GM12878 (cell line): ENCODE measurements around the gene KRI1. TPM values are rescaled to one million over a fixed set of nuclear protein-coding genes. Genes with fewer than 3 reads are reported as not detected.

Source experiments
- ATAC-seq: fragments of 200-7000 bp; cut with Tn5 transposase; 3 replicates; pipeline ENCODE4 v1.9.1; 2020; ENCODE audit warnings: mild to moderate bottlenecking, moderate library complexity
- BruUV-seq: library from RNA; stranded (reverse); fragments of 400-500 nt; replicated peaks from 2 replicates; lab custom pipeline; 2021; lab: Mats Ljungman, UMichigan
- CTCF ChIA-PET: fragments of 300-600 bp; sonication (Branson Sonifier 250); formaldehyde crosslinking; extraction: SDS; loops from one replicate; lab custom pipeline; 2021; ENCODE audit warnings: inconsistent platforms; lab: Yijun Ruan, JAX
- POLR2A ChIA-PET: fragments of 350-600 bp; formaldehyde crosslinking; extraction: SDS; loops from one replicate; lab custom pipeline; 2021; ENCODE audit warnings: inconsistent platforms; lab: Charles Lee
- RAD21 ChIA-PET: fragments of 300-600 bp; sonication (Branson Sonifier 250); formaldehyde crosslinking; loops from one replicate; lab custom pipeline; 2023; ENCODE audit warnings: antibody characterized with exemption; ENCODE audit not compliant: unreplicated experiment; lab: Charles Lee
- SMC1A ChIA-PET: fragments of 300-600 bp; sonication (Branson Sonifier 250); formaldehyde crosslinking; loops from one replicate; lab custom pipeline; 2023; ENCODE audit not compliant: unreplicated experiment, uncharacterized antibody; lab: Charles Lee
- DNase-seq: peaks from one replicate; pipeline ENCODE4 v3.0.0-alpha.2; 2011; ENCODE audit warnings: low read depth, low spot score
- FAIRE-seq: peaks from 3 replicates; lab custom pipeline; 2011; peaks lifted over from hg19 to GRCh38; lab: Jason Lieb, UNC
- H2AFZ ChIP-seq: 2 replicates; pipeline ENCODE4 v1.6.0; 2011; ENCODE audit warnings: low read depth, low read length, control low read depth; ENCODE audit not compliant: control insufficient read depth
- H3K27ac ChIP-seq: 2 replicates; pipeline ENCODE4 v1.5.1; 2011; ENCODE audit warnings: control low read depth; ENCODE audit not compliant: control insufficient read depth, insufficient read depth
- H3K27me3 ChIP-seq, 2 experiments: replicated peaks in 1 of 2; 2 replicates each; pipeline versions ENCODE4 v1.6.0 to v1.6.1; 2011; ENCODE audit warnings: low read length in 1 of 2; ENCODE audit not compliant: control insufficient read depth in 2 of 2, insufficient read depth in 2 of 2
- H3K36me3 ChIP-seq, 2 experiments: 2 replicates each; pipeline ENCODE4 v1.5.1; 2011; ENCODE audit warnings: low read length in 1 of 2; ENCODE audit not compliant: control insufficient read depth in 2 of 2, insufficient read depth in 2 of 2
- H3K4me1 ChIP-seq: 2 replicates; pipeline ENCODE4 v1.6.1; 2011; ENCODE audit warnings: mild to moderate bottlenecking, low read length, moderate library complexity, mixed read lengths; ENCODE audit not compliant: control insufficient read depth, insufficient read depth
- H3K4me2 ChIP-seq: 2 replicates; pipeline ENCODE4 v1.6.0; 2011; ENCODE audit warnings: control low read depth; ENCODE audit not compliant: control insufficient read depth, insufficient read depth
- H3K4me3 ChIP-seq: fragments of 200-600 bp; sonication (generic); 2 replicates; pipeline ENCODE4 v1.5.1; 2016
- H3K79me2 ChIP-seq: 2 replicates; pipeline ENCODE4 v1.6.0; 2011; ENCODE audit warnings: low read length; ENCODE audit not compliant: control insufficient read depth, insufficient read depth
- H3K9ac ChIP-seq: 2 replicates; pipeline ENCODE4 v1.8.0; 2011; ENCODE audit warnings: low read length, control low read depth, mixed read lengths; ENCODE audit not compliant: control insufficient read depth, insufficient read depth
- H3K9me3 ChIP-seq: replicated peaks from 3 replicates; pipeline ENCODE4 v1.5.1; 2011; ENCODE audit warnings: mild to moderate bottlenecking, low read length; ENCODE audit not compliant: control insufficient read depth, insufficient read depth
- H4K20me1 ChIP-seq: 2 replicates; pipeline ENCODE4 v1.6.0; 2011; ENCODE audit not compliant: control insufficient read depth, insufficient read depth
- CTCF ChIP-seq, 3 experiments: IDR thresholded peaks in 2 of 3; conservative IDR thresholded peaks in 1 of 3; 2 replicates each; pipeline ENCODE4 v1.5.1; 2011; ENCODE audit warnings: low read depth in 3 of 3, low read length in 3 of 3, mild to moderate bottlenecking in 3 of 3, control low read depth in 2 of 3, moderate library complexity in 2 of 3, inconsistent platforms in 1 of 3, mixed read lengths in 1 of 3; ENCODE audit not compliant: control insufficient read depth in 2 of 3, insufficient read depth in 1 of 3; ENCODE audit errors: extremely low read depth in 1 of 3
- ESRRA ChIP-seq: IDR thresholded peaks from 2 replicates; pipeline ENCODE4 v1.6.1; 2012; ENCODE audit warnings: mild to moderate bottlenecking, low read length, improper control_type of control experiment
- KLF5 ChIP-seq: fragments of 450-650 bp; IDR thresholded peaks from 2 replicates; pipeline ENCODE4 v1.6.1; 2014; ENCODE audit warnings: mild to moderate bottlenecking; ENCODE audit not compliant: partially characterized antibody
- LARP7 ChIP-seq: fragments of 450-650 bp; IDR thresholded peaks from 2 replicates; pipeline ENCODE4 v1.6.1; 2017; ENCODE audit warnings: mild to moderate bottlenecking
- NBN ChIP-seq: fragments of 450-650 bp; IDR thresholded peaks from 2 replicates; pipeline ENCODE4 v1.6.1; 2016
- NKRF ChIP-seq: fragments of 450-650 bp; conservative IDR thresholded peaks from 2 replicates; pipeline ENCODE4 v1.6.1; 2017; ENCODE audit warnings: mild to moderate bottlenecking, moderate library complexity
- WGBS: methylation state at CpG from one replicate; pipeline ENCODE4 v1.1.6; 2016; ENCODE audit warnings: low lambda C conversion rate; ENCODE audit not compliant: insufficient replicate concordance, insufficient coverage; ENCODE audit errors: missing lambda C conversion rate; 5-methylcytosine and 5-hydroxymethylcytosine counted together
- in situ Hi-C: fragments of 300-500 bp; cut with MboI; formaldehyde crosslinking; loops from 9 replicates; pipeline ENCODE4 v1.14.3; 2018; ENCODE audit warnings: mixed read lengths
- intact Hi-C: fragments of 100-400 bp; cut with micrococcal nuclease; formaldehyde crosslinking; loops from one replicate; pipeline ENCODE4 v1.14.2; 2022; ENCODE audit not compliant: unreplicated experiment
- polyA plus RNA-seq, 11 experiments: library from polyadenylated mRNA; depleted of rRNA in 4 of 11; unstranded in 6 of 11; stranded (reverse) in 5 of 11; fragments of >200 nt; fragmentation: Nextera tagmentation in 4 of 11; fragmentation: Illumina TruSeq in 1 of 11; extraction: Ambion mirVana in 4 of 11; extraction: Trizol in 1 of 11; gene quantifications; 1 replicate in 1 of 11; 2 replicates in 10 of 11; pipeline versions ENCODE4 v1.2.1 to v1.2.3, GENCODE V29; 2011 to 2016; ENCODE audit warnings: inconsistent platforms in 2 of 11, missing spikeins in 2 of 11, low read depth in 1 of 11
- total RNA-seq, 4 experiments: library from RNA; depleted of rRNA in 3 of 4; stranded (reverse); fragments of >200 nt in 3 of 4; fragmentation: Illumina TruSeq in 1 of 4; extraction: Trizol in 1 of 4; gene quantifications; 2 replicates each; pipeline versions ENCODE4 v1.2.1 to v1.2.3, GENCODE V29; 2013 to 2021

Gene KRI1
- total and polyA plus RNA-seq, 10 of the 15 experiments (the other 5 are each of a cell fraction or from before 2014, with no cell fraction given), result 0.98 to 42.5 (median 24.7) TPM

GRCh38 chr19:10544242-10544752 lies 21.5 kb downstream of the KRI1 start:
- CTCF ChIA-PET, result interaction anchor here (1.1 kb wide), 1 partner anchor 99 kb away, joined by 3 read pairs; no protein-coding TSS in a partner anchor
- no peak for FAIRE-seq
- intact Hi-C loops, result no loop called here

More at GRCh38 chr19:10544242-10544752, 21.5 kb downstream of the KRI1 start:
- no peak for DNase-seq
- ChIA-PET RAD21 (no interaction called here), POLR2A (interaction anchor here (0.5 to 2.5 kb wide), 5 partner anchors 9 to 527 kb away, joined by 3 to 7 read pairs (median 6); no protein-coding TSS in a partner anchor), SMC1A (no interaction called here)
- Histone ChIP-seq H3K4me1 (peaks cover 11% of the 10 kb centered on the region), H3K9ac (peak overlapping the region; percentile 97), H3K4me3 (peak overlapping the region; percentile 93), H3K36me3 (peaks cover 0 to 1% of the 10 kb centered on the region in 2 experiments; a peak in 2 of 4 replicates), H3K27ac (peak overlapping the region; percentile 83), H3K79me2 (peaks cover 11% of the 10 kb centered on the region), H3K9me3 (no peaks in the 10 kb centered on the region), H3K27me3 (peaks cover 0 to 1% of the 10 kb centered on the region in 2 experiments; a peak in 1 of 4 replicates), H2AFZ (peak overlapping the region; percentile 86), H3K4me2 (peak overlapping the region; percentile 100), H4K20me1 (no peaks in the 10 kb centered on the region)
- BruUV-seq, result no TSS peak
- peak; percentile 52 for ATAC-seq
- TF ChIP-seq ESRRA (peak; percentile 86; the same call in 1 of the 2 replicates), NKRF (0 out of 2 replicates have a peak, but pooled peaks have one; percentile 10), KLF5 (no peak), CTCF (IDR thresholded peaks at IDR 0.05 in 2 of 3, conservative IDR thresholded peaks at IDR 0.05 in 1 of 3; ENCODE audit: control insufficient read depth in 2 of 3, extremely low read depth in 1 of 3, insufficient read depth in 1 of 3, low read depth in 3 of 3, low read length in 3 of 3) (no peak), LARP7 (no peak), NBN (no peak)
- in situ Hi-C loops, result no loop called here
- 13% methylated on average over 22 of the region's 22 CpGs for WGBS
